Measurements from ENCODE around the gene HDAC5. TPM values are rescaled to one million over a fixed set of nuclear protein-coding genes. Genes with fewer than 3 reads are reported as not detected.
"Not testable (repeated sequence)": the region's sequence is repeated elsewhere in the genome, so short reads cannot be mapped to it uniquely, and the experiment has no call there.

HDAC5 gene
- 64.6 TPM for polyA plus RNA-seq (ENCODE audit: insufficient read length)

GRCh38 chr17:44123356-44124117, at the start of gene HDAC5:
Gene HDAC5, minus strand, starts transcription at chr17:44123641. Its CDS starts 6,126 bp downstream, at chr17:44117515.
- peak; percentile 96 for DNase-seq

- no peak for DNase-seq
Measured at GRCh38 chr17:44171931-44172455, 48.6 kb upstream of the HDAC5 start.

GRCh38 chr17:44170499-44171201, 47.2 kb upstream of the HDAC5 start, which contains the start of gene ASB16:
Gene ASB16, plus strand, starts transcription at chr17:44170704. Its CDS starts 86 bp downstream, at chr17:44170790.
- no peak for DNase-seq

GRCh38 chr17:44170135-44170498, 46.7 kb upstream of the HDAC5 start:
- no peak for DNase-seq

- DNase-seq, result no peak
Measured at GRCh38 chr17:44167181-44167861, 43.9 kb upstream of the HDAC5 start.

- DNase-seq, result no peak
Measured at GRCh38 chr17:44164476-44164875, 41.0 kb upstream of the HDAC5 start.

GRCh38 chr17:44159519-44160210, 36.2 kb upstream of the HDAC5 start:
- DNase-seq, result no peak

- no peak for DNase-seq
Measured at GRCh38 chr17:44155488-44155887, 32.0 kb upstream of the HDAC5 start.

GRCh38 chr17:44152875-44153274, 29.4 kb upstream of the HDAC5 start:
- DNase-seq, result no peak

GRCh38 chr17:44149750-44150329, 26.4 kb upstream of the HDAC5 start:
- no peak for DNase-seq

- DNase-seq, result not testable (repeated sequence)
Measured at GRCh38 chr17:44149066-44149465, 25.6 kb upstream of the HDAC5 start.

GRCh38 chr17:44147812-44148211, 24.4 kb upstream of the HDAC5 start:
- no peak for DNase-seq

GRCh38 chr17:44146375-44147346, 23.2 kb upstream of the HDAC5 start:
- no peak for DNase-seq

GRCh38 chr17:44144966-44145739, 21.7 kb upstream of the HDAC5 start:
- no peak for DNase-seq

- not testable (repeated sequence) for DNase-seq
Measured at GRCh38 chr17:44143921-44144320, 20.5 kb upstream of the HDAC5 start.

- DNase-seq, result no peak
Measured at GRCh38 chr17:44137891-44138709, 14.7 kb upstream of the HDAC5 start.

GRCh38 chr17:44134752-44135568, 11.5 kb upstream of the HDAC5 start:
- no peak for DNase-seq

GRCh38 chr17:44133918-44134476, 10.6 kb upstream of the HDAC5 start:
- no peak for DNase-seq

All from hindlimb muscle (tissue), 1 donor.